Nephron progenitor cell (in vitro differentiated cells): Measurements from ENCODE around the gene HHIP.
A peak's percentile ranks its signal among the peaks of the same experiment; 100 is the strongest.

Experiments used
- DNase-seq: peaks from one replicate; pipeline ENCODE4 v3.0.0; 2021
- H3K27ac Mint-ChIP-seq: 2 replicates; pipeline ENCODE4 v1.8.0; 2021; ENCODE audit warnings: mild to moderate bottlenecking, moderate library complexity, mixed read lengths
- H3K27me3 Mint-ChIP-seq: 2 replicates; pipeline ENCODE4 v1.8.0; 2021; ENCODE audit warnings: mild to moderate bottlenecking, low read depth, mixed read lengths; ENCODE audit not compliant: poor library complexity
- H3K36me3 Mint-ChIP-seq: 2 replicates; pipeline ENCODE4 v1.8.0; 2021; ENCODE audit warnings: low read depth, mixed read lengths
- H3K4me1 Mint-ChIP-seq: 2 replicates; pipeline ENCODE4 v1.8.0; 2021; ENCODE audit warnings: mixed read lengths
- H3K4me3 Mint-ChIP-seq: 2 replicates; pipeline ENCODE4 v1.8.0; 2021; ENCODE audit warnings: mild to moderate bottlenecking, moderate library complexity, mixed read lengths
- H3K9me3 Mint-ChIP-seq: 2 replicates; pipeline ENCODE4 v1.8.0; 2021; ENCODE audit warnings: mild to moderate bottlenecking, moderate library complexity, mixed read lengths
- CTCF ChIP-seq: fragments of 200-600 bp; sonication (generic); IDR thresholded peaks from 2 replicates; pipeline ENCODE4 v1.5.0; 2021; ENCODE audit warnings: antibody characterized with exemption

Gene HHIP

GRCh38 chr4:144645631-144646522 lies at the start of gene HHIP:
HHIP (plus strand) TSS chr4:144646156; CDS start chr4:144646676, 520 bp downstream.
- peak; percentile 83 for DNase-seq
- Mint-ChIP-seq H3K4me1 (peaks cover 37% of the 10 kb centered on the region), H3K9me3 (no peaks in the 10 kb centered on the region), H3K36me3 (no peaks in the 10 kb centered on the region), H3K27ac (peak within 1 kb of the TSS; percentile 5), H3K4me3 (peak within 1 kb of the TSS; percentile 87), H3K27me3 (peaks cover 26% of the 10 kb centered on the region)
- no peak for TF ChIP-seq CTCF

- no peak overlapping the region for H3K4me3 Mint-ChIP-seq
- H3K4me1 Mint-ChIP-seq, result no peaks in the 10 kb centered on the region
- no peak overlapping the region for H3K27ac Mint-ChIP-seq
- no peak for TF ChIP-seq CTCF
- DNase-seq, result no peak
- no peaks in the 10 kb centered on the region for H3K36me3 Mint-ChIP-seq
- H3K27me3 Mint-ChIP-seq, result no peaks in the 10 kb centered on the region
- H3K9me3 Mint-ChIP-seq, result no peaks in the 10 kb centered on the region
Measured at GRCh38 chr4:144597171-144597570, 48.8 kb upstream of the HHIP start.

- Mint-ChIP-seq H3K9me3 (peaks cover 8% of the 10 kb centered on the region), H3K27me3 (no peaks in the 10 kb centered on the region), H3K27ac (no peak overlapping the region), H3K4me3 (no peak overlapping the region), H3K4me1 (no peaks in the 10 kb centered on the region), H3K36me3 (no peaks in the 10 kb centered on the region)
- DNase-seq, result no peak
- TF ChIP-seq CTCF, result no peak
Measured at GRCh38 chr4:144599621-144600020, 46.3 kb upstream of the HHIP start.

- Mint-ChIP-seq H3K36me3 (no peaks in the 10 kb centered on the region), H3K4me1 (no peaks in the 10 kb centered on the region), H3K27me3 (peaks cover 2% of the 10 kb centered on the region), H3K27ac (no peak overlapping the region), H3K9me3 (no peaks in the 10 kb centered on the region), H3K4me3 (no peak overlapping the region)
- peak; percentile 5 for DNase-seq
- TF ChIP-seq CTCF, result peak; percentile 35
Measured at GRCh38 chr4:144611850-144612249, 34.1 kb upstream of the HHIP start.

- Mint-ChIP-seq H3K4me3 (no peak overlapping the region), H3K27ac (no peak overlapping the region), H3K4me1 (no peaks in the 10 kb centered on the region), H3K36me3 (no peaks in the 10 kb centered on the region), H3K27me3 (peaks cover 2% of the 10 kb centered on the region), H3K9me3 (no peaks in the 10 kb centered on the region)
- no peak for TF ChIP-seq CTCF
- DNase-seq, result no peak
Measured at GRCh38 chr4:144614850-144615585, 30.9 kb upstream of the HHIP start.
